ENCODE data around the gene WWOX.

GRCh38 chr16:78348068-78348467 is 248.6 kb downstream of the WWOX start:
- TF ChIP-seq, protein P1, sequence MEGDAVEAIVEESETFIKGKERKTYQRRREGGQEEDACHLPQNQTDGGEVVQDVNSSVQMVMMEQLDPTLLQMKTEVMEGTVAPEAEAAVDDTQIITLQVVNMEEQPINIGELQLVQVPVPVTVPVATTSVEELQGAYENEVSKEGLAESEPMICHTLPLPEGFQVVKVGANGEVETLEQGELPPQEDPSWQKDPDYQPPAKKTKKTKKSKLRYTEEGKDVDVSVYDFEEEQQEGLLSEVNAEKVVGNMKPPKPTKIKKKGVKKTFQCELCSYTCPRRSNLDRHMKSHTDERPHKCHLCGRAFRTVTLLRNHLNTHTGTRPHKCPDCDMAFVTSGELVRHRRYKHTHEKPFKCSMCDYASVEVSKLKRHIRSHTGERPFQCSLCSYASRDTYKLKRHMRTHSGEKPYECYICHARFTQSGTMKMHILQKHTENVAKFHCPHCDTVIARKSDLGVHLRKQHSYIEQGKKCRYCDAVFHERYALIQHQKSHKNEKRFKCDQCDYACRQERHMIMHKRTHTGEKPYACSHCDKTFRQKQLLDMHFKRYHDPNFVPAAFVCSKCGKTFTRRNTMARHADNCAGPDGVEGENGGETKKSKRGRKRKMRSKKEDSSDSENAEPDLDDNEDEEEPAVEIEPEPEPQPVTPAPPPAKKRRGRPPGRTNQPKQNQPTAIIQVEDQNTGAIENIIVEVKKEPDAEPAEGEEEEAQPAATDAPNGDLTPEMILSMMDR (IDR thresholded peaks at IDR 0.05; ENCODE audit: low read length): no peak
- TF ChIP-seq EZH2 (optimal IDR thresholded peaks at IDR 0.05; ENCODE audit: low read depth, low read length): no peak
- no peak for TF ChIP-seq EZH2phosphoT487 (IDR thresholded peaks at IDR 0.05; ENCODE audit: low read length)

All from MM.1S (cell line).